Thyroid gland (tissue), 4 donors: Measurements from ENCODE around the gene WASL. TPM values are rescaled to one million over a fixed set of nuclear protein-coding genes. Genes with fewer than 3 reads are reported as not detected.
"Not testable (repeated sequence)": the region's sequence is repeated elsewhere in the genome, so short reads cannot be mapped to it uniquely, and the experiment has no call there.

ENCODE experiments used
- DNase-seq, 2 donors: peaks; one replicate each; pipeline ENCODE4 v3.0.0-alpha.2; 2019
- H3K27ac ChIP-seq, 3 donors: fragments of 200-600 bp; sonication (generic); 1 replicate in 2 of 3; 2 replicates in 1 of 3; pipeline ENCODE4 v1.5.1; 2016 to 2019; ENCODE audit warnings: mild to moderate bottlenecking in 1 of 3, moderate library complexity in 1 of 3
- H3K27me3 ChIP-seq: fragments of 200-600 bp; sonication (generic); one replicate; pipeline ENCODE4 v1.5.1; 2019
- H3K36me3 ChIP-seq, 2 donors: fragments of 200-600 bp; sonication (generic); one replicate each; pipeline ENCODE4 v1.5.1; 2016 to 2019
- H3K4me1 ChIP-seq, 2 donors: fragments of 200-600 bp; sonication (generic); one replicate each; pipeline ENCODE4 v1.5.1; 2017 to 2019
- H3K4me3 ChIP-seq, 3 donors: fragments of 200-600 bp; sonication (generic); replicated peaks in 1 of 3; 1 replicate in 2 of 3; 2 replicates in 1 of 3; pipeline ENCODE4 v1.5.1; 2016; ENCODE audit warnings: mild to moderate bottlenecking in 1 of 3
- H3K9me3 ChIP-seq: fragments of 200-600 bp; sonication (generic); one replicate; pipeline ENCODE4 v1.5.1; 2017
- POLR2A ChIP-seq, 2 donors: fragments of 450-650 bp; IDR thresholded peaks; one replicate each; pipeline ENCODE4 v1.6.1; 2017; ENCODE audit warnings: antibody characterized with exemption in 2 of 2, mild to moderate bottlenecking in 2 of 2, moderate library complexity in 1 of 2
- WGBS, 2 donors: methylation state at CpG; one replicate each; pipeline ENCODE4 v1.1.5; 2017; 5-methylcytosine and 5-hydroxymethylcytosine counted together
- intact Hi-C: fragments of 100-400 bp; cut with DNase I; formaldehyde crosslinking; loops from one replicate; pipeline ENCODE4 v1.15.1; 2023
- total RNA-seq, 4 donors: library from RNA; depleted of rRNA; stranded (reverse); fragments of >200 nt; gene quantifications; one replicate each; pipeline ENCODE4 v1.2.3, GENCODE V29; 2016
- TF ChIP-seq, protein P1 (sequence below), 6 experiments: fragments of 200-600 bp in 3 of 6; fragments of 450-650 bp in 3 of 6; sonication (generic) in 3 of 6; IDR thresholded peaks; one replicate each; pipeline ENCODE4 v1.5.1; 2016 to 2019; ENCODE audit warnings: antibody characterized with exemption in 6 of 6, mild to moderate bottlenecking in 2 of 6, inconsistent platforms in 1 of 6, moderate library complexity in 1 of 6

WASL gene
- 10 to 100 TPM; 48.1 to 61.6 (median 55.4) TPM for total RNA-seq

DNA sequence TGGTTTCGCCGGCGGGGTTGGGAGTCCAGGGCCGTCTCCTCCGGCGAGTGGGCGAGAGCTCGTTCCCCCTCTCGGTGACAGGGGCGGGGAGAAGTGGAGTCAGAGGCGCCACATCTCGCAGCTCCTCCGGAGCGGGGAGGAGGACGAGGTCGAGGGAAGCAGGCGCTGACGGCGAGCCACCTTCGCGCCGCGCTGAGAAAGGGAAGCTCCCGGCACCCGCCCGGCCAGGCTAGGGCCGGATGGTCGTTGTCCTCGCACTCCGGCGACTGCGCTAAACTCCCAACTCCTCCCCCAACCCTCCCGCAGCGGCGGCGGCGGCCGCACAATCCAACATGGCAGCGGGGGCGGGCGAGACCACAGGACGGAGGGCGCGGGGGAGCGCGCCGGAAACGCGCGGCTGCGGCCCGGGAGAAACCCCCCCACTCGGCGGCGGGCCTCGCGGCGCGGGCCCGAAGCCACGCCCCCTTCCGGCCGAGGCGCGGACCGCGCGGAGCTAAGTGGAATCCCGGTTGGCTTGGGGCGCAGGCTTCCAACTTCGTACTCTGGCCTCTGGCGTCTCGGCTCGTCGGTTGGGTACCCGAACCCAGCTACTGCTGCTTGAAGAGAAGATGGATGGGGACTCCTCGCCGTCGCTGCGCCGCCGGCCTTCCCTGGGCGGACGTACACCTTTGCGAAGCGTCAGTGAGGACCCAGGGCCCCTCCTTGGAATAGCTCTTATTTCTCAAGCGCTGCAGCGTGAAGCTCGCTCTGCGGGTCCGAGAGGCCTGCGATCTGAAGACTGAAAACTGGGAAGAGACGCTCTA, at the start of gene WASL:
TSS of gene WASL (minus strand) at position 270 of the 803 bp plus-strand sequence. CDS start at position 1, 269 bp downstream.
- TF ChIP-seq, protein P1, sequence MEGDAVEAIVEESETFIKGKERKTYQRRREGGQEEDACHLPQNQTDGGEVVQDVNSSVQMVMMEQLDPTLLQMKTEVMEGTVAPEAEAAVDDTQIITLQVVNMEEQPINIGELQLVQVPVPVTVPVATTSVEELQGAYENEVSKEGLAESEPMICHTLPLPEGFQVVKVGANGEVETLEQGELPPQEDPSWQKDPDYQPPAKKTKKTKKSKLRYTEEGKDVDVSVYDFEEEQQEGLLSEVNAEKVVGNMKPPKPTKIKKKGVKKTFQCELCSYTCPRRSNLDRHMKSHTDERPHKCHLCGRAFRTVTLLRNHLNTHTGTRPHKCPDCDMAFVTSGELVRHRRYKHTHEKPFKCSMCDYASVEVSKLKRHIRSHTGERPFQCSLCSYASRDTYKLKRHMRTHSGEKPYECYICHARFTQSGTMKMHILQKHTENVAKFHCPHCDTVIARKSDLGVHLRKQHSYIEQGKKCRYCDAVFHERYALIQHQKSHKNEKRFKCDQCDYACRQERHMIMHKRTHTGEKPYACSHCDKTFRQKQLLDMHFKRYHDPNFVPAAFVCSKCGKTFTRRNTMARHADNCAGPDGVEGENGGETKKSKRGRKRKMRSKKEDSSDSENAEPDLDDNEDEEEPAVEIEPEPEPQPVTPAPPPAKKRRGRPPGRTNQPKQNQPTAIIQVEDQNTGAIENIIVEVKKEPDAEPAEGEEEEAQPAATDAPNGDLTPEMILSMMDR (IDR thresholded peaks at IDR 0.05): no peak
- TF ChIP-seq POLR2A (IDR thresholded peaks at IDR 0.05): peak; percentile 78 to 95
- H3K36me3 ChIP-seq: no peaks in the 10 kb centered on the region
- peaks cover 21 to 45% of the 10 kb centered on the region in 2 donors for H3K4me1 ChIP-seq
- H3K27me3 ChIP-seq: no peaks in the 10 kb centered on the region
- no peaks in the 10 kb centered on the region for H3K9me3 ChIP-seq
- intact Hi-C loops: no loop called here
- H3K4me3 ChIP-seq: peak within 1 kb of the TSS; percentile 43 to 97 (median 96)
- 0 to 1% methylated on average over 6 to 38 of the region's 93 CpGs for WGBS, 2 donors
- peak within 1 kb of the TSS; percentile 97 to 99 (median 98) for H3K27ac ChIP-seq
- DNase-seq: peak; percentile 91 to 93

DNA sequence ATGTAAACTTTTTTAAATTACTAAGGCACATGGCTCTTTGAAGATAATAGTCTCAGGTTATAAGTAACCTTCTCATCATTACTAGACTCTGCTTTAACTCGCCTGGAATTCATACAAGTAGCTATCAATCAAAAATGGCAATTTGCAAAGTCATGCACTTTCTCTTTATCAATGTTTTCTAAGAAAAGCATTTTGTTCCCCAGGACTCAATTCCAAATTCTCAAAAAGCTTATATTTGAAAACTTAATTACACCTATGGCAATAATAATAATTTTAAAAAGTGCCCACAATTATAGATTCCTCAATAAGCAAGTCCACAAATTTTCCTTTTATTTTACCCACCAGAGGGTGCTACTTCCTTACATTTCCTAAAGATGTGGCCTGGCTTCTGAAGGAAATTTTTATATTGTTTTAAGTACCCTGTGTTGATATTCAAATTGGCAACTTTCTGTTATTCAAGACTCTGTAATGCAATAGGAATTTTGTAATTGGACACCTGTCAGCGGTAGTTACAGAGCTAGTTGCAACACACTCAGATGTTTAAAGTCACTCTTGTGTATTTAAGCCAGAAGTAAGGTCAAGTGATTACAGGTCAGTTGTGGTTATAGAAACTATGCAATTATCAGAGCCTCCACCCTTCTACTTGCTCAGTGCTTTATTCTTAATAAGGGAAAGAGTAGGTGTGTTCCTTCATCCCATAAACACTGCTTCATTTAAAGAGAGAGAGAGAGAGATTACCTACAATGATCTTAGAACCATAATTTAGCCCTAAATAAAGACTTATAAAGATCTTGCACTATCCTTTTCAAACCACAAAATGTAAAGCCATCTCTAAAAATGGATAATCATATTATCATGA, 49.1 kb upstream of the WASL start:
- peak overlapping the region; percentile 42 to 89 (median 58) for H3K27ac ChIP-seq
- no peaks in the 10 kb centered on the region for H3K36me3 ChIP-seq
- intact Hi-C loops: loop anchor here (10.0 kb wide), 1 partner anchor 67 kb away; no protein-coding TSS in a partner anchor
- peaks cover 10 to 14% of the 10 kb centered on the region in 2 donors for H3K4me1 ChIP-seq
- no peaks in the 10 kb centered on the region for H3K9me3 ChIP-seq
- no peak for DNase-seq
- no peaks in the 10 kb centered on the region for H3K27me3 ChIP-seq
- WGBS, 2 donors: 50 to 54% methylated on average over 2 of the region's 2 CpGs
- H3K4me3 ChIP-seq: no peak overlapping the region
- TF ChIP-seq POLR2A (IDR thresholded peaks at IDR 0.05): no peak
- TF ChIP-seq, protein P1 (IDR thresholded peaks at IDR 0.05): peak in 4 of 6 experiments; percentile 40 to 82 (median 68)

DNA sequence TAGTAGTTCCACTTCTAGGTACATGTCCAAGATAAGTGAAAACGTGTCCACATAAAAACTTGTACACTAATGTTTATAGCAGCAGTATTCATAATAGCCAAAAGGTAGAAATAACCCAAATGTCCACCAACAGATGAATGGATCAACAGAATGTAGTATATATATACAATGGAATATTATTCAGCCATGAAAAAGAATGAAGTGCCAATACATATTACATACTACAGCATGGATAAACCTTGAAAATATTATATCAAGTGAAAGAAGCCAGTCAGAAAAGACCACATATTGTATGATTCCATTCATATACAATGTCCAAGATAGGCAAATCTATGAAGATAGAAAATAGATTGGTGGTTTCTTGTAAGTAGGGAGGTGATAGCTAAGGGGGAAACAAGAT, 47.8 kb upstream of the WASL start:
- peaks cover 22 to 23% of the 10 kb centered on the region in 2 donors for H3K4me1 ChIP-seq
- no peak overlapping the region for H3K4me3 ChIP-seq
- intact Hi-C loops: loop anchor here (10.0 kb wide), 1 partner anchor 68 kb away; no protein-coding TSS in a partner anchor
- peak overlapping the region in 1 of 3 donors; percentile 75 for H3K27ac ChIP-seq
- TF ChIP-seq, protein P1 (IDR thresholded peaks at IDR 0.05): no peak
- no peak for TF ChIP-seq POLR2A (IDR thresholded peaks at IDR 0.05)
- 93 to 95% methylated on average over 1 of the region's 1 CpG for WGBS, 2 donors
- no peak for DNase-seq
- H3K9me3 ChIP-seq: no peaks in the 10 kb centered on the region
- no peaks in the 10 kb centered on the region for H3K36me3 ChIP-seq
- no peaks in the 10 kb centered on the region for H3K27me3 ChIP-seq

DNA sequence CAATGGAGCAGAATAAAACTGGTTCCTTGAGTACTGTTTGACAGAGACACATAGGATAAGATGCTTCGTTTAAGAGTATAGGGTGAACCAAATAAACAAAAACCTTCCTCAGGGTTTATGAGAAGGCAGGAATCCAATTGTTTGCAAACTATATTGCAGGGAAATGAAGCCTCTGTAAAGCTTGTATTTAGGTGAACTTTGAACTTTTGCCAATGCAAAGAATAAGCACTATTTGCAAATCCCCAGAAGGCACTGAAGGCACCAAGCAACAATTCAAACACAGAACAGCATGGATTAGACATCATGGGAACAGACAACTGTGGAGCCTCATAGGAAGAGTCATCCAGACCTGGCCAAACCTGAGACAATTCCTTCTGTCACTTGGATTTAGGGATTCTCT, 47.1 kb upstream of the WASL start:
- no peak for DNase-seq
- WGBS, 2 donors: 89 to 93% methylated on average over 1 of the region's 1 CpG
- intact Hi-C loops: loop anchor here (10.0 kb wide), 1 partner anchor 69 kb away; no protein-coding TSS in a partner anchor
- H3K9me3 ChIP-seq: no peaks in the 10 kb centered on the region
- TF ChIP-seq POLR2A (IDR thresholded peaks at IDR 0.05): no peak
- TF ChIP-seq, protein P1 (IDR thresholded peaks at IDR 0.05): no peak
- H3K27ac ChIP-seq: no peak overlapping the region
- peaks cover 22 to 23% of the 10 kb centered on the region in 2 donors for H3K4me1 ChIP-seq
- no peaks in the 10 kb centered on the region for H3K36me3 ChIP-seq
- no peak overlapping the region for H3K4me3 ChIP-seq
- H3K27me3 ChIP-seq: no peaks in the 10 kb centered on the region

DNA sequence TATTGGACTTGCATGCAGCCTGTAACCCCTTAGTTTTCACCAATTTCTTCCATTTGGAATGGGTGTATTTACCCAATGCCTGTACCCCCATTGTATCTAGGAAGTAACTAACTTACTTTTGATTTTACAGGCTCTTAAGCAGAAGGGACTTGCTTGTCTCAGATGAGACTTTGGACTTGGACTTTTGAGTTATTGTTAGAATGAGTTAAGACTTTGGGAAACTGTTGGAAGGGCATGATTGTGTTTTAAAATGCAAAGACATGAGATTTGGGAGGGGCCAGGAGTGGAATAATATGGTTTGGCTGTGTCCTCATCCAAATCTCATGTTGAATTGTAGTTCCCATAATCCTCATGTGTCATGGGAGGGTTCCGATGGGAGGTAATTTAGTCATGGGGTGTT, 46.3 kb upstream of the WASL start:
- not testable (repeated sequence) for H3K4me3 ChIP-seq, DNase-seq, H3K27me3 ChIP-seq, H3K27ac ChIP-seq, H3K36me3 ChIP-seq, H3K9me3 ChIP-seq
- 97 to 100% methylated on average over 1 of the region's 1 CpG for WGBS, 2 donors
- intact Hi-C loops: loop anchor here (10.0 kb wide), 1 partner anchor 70 kb away; no protein-coding TSS in a partner anchor
- peaks cover 22 to 23% of the 10 kb centered on the region in 2 donors for H3K4me1 ChIP-seq
